ENCODE measurements around the gene UGT1A8. TPM values are rescaled to one million over a fixed set of nuclear protein-coding genes. Genes with fewer than 3 reads are reported as not detected.
A peak's percentile ranks its signal among the peaks of the same experiment; 100 is the strongest.
"Not testable (repeated sequence)": the region's sequence is repeated elsewhere in the genome, so short reads cannot be mapped to it uniquely, and the experiment has no call there.

Gene UGT1A8
- polyA plus RNA-seq, 1 experiment: not detected

- Histone ChIP-seq H3K27me3 (ENCODE audit: control insufficient read depth, insufficient read depth, low read length) (peaks cover 2% of the 10 kb centered on the region), H3K4me3 (ENCODE audit: low read depth, low read length) (no peak overlapping the region), H3K9me3 (ENCODE audit: control insufficient read depth, insufficient read depth, low read length) (0 out of 2 replicates have a peak, but pooled peaks cover under 1% of the 10 kb centered on the region), H3K27ac (ENCODE audit: low read depth, low read length) (no peak overlapping the region)
- CTCF ChIA-PET: interaction anchor here (0.8 kb wide), 1 partner anchor 250 kb away, joined by 3 read pairs; no protein-coding TSS in a partner anchor
- POLR2A ChIA-PET: no interaction called here
- no peak for DNase-seq (ENCODE audit: low read depth, low spot score)
- TF ChIP-seq CTCF (IDR thresholded peaks at IDR 0.05; ENCODE audit: low read depth, low read length): no peak
Observed at GRCh38 chr2:233698740-233699139, 81.3 kb downstream of the UGT1A8 start.

- peak overlapping the region; percentile 83 for H3K27ac ChIP-seq (ENCODE audit: low read depth, low read length)
Observed at GRCh38 chr2:233699424-233700027, 82.1 kb downstream of the UGT1A8 start.

GRCh38 chr2:233700028-233700635 is 82.7 kb downstream of the UGT1A8 start:
- TF ChIP-seq CTCF (IDR thresholded peaks at IDR 0.05; ENCODE audit: low read depth, low read length): no peak
- H3K9me3 ChIP-seq (ENCODE audit: control insufficient read depth, insufficient read depth, low read length): 0 out of 2 replicates have a peak, but pooled peaks cover 3% of the 10 kb centered on the region
- peak overlapping the region; percentile 83 for H3K27ac ChIP-seq (ENCODE audit: low read depth, low read length)
- peak; percentile 16 for DNase-seq (ENCODE audit: low read depth, low spot score)
- H3K27me3 ChIP-seq (ENCODE audit: control insufficient read depth, insufficient read depth, low read length): no peaks in the 10 kb centered on the region
- no peak overlapping the region for H3K4me3 ChIP-seq (ENCODE audit: low read depth, low read length)
- POLR2A ChIA-PET: no interaction called here
- CTCF ChIA-PET: interaction anchor here (1.6 kb wide), 1 partner anchor 11 kb away, joined by 8 read pairs; no protein-coding TSS in a partner anchor

More at GRCh38 chr2:233699424-233700027, 82.1 kb downstream of the UGT1A8 start:
- CTCF ChIA-PET: interaction anchor here (0.8 to 1.6 kb wide), 2 partner anchors 12 to 251 kb away, joined by 3 to 8 read pairs; no protein-coding TSS in a partner anchor
- POLR2A ChIA-PET: no interaction called here
- Histone ChIP-seq H3K27me3 (ENCODE audit: control insufficient read depth, insufficient read depth, low read length) (no peaks in the 10 kb centered on the region), H3K9me3 (ENCODE audit: control insufficient read depth, insufficient read depth, low read length) (0 out of 2 replicates have a peak, but pooled peaks cover 3% of the 10 kb centered on the region), H3K4me3 (ENCODE audit: low read depth, low read length) (no peak overlapping the region)
- DNase-seq (ENCODE audit: low read depth, low spot score): no peak
- TF ChIP-seq CTCF (IDR thresholded peaks at IDR 0.05; ENCODE audit: low read depth, low read length): no peak

- H3K27ac ChIP-seq (ENCODE audit: low read depth, low read length); POLR2A ChIA-PET; H3K9me3 ChIP-seq (ENCODE audit: control insufficient read depth, insufficient read depth, low read length); H3K4me3 ChIP-seq (ENCODE audit: low read depth, low read length); H3K27me3 ChIP-seq (ENCODE audit: control insufficient read depth, insufficient read depth, low read length); DNase-seq (ENCODE audit: low read depth, low spot score): not testable (repeated sequence)
- CTCF ChIA-PET: interaction anchor here (1.6 kb wide), 1 partner anchor 10 kb away, joined by 8 read pairs; no protein-coding TSS in a partner anchor
Observed at GRCh38 chr2:233700842-233701241, 83.4 kb downstream of the UGT1A8 start.

GRCh38 chr2:233702238-233702637 is 84.8 kb downstream of the UGT1A8 start:
- H3K9me3 ChIP-seq (ENCODE audit: control insufficient read depth, insufficient read depth, low read length): 0 out of 2 replicates have a peak, but pooled peaks cover 3% of the 10 kb centered on the region
- no peak overlapping the region for H3K4me3 ChIP-seq (ENCODE audit: low read depth, low read length)
- no peak for TF ChIP-seq CTCF (IDR thresholded peaks at IDR 0.05; ENCODE audit: low read depth, low read length)
- POLR2A ChIA-PET: no interaction called here
- H3K27ac ChIP-seq (ENCODE audit: low read depth, low read length): no peak overlapping the region
- DNase-seq (ENCODE audit: low read depth, low spot score): no peak
- CTCF ChIA-PET: interaction anchor here (0.6 kb wide), 1 partner anchor 297 kb away, joined by 3 read pairs; no protein-coding TSS in a partner anchor
- no peaks in the 10 kb centered on the region for H3K27me3 ChIP-seq (ENCODE audit: control insufficient read depth, insufficient read depth, low read length)

All from AG04450 (cell line).